22Rv1 (cell line): Measurements from ENCODE around the gene MFAP5.

Source experiments
- ZFX ChIP-seq: fragments of 450-650 bp; IDR thresholded peaks from 2 replicates; pipeline ENCODE4 v1.6.1; 2017; ENCODE audit warnings: antibody characterized with exemption, borderline replicate concordance
- TF ChIP-seq, protein P1 (sequence below): fragments of 450-650 bp; IDR thresholded peaks from 2 replicates; pipeline ENCODE4 v1.5.1; 2017; ENCODE audit warnings: mild to moderate bottlenecking

DNA sequence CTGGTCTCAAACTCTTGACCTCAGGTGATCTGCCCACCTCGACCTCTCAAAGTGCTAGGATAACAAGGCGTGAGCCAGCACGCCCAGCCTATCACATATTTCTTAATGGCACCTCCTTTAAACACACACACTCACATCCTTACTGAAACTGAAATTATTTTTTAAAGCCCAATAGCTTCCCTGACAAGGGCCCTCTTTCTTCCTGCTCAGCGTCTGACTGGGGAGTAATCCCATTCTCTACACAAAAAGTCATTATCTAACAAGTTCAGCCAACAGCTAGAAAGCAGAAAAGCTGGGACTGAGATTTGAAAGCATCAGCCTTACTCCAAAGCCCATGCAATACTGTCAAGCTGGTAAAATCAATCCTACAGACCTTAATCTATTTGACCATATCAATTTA lies 40.0 kb downstream of the MFAP5 start:
- TF ChIP-seq, protein P1, sequence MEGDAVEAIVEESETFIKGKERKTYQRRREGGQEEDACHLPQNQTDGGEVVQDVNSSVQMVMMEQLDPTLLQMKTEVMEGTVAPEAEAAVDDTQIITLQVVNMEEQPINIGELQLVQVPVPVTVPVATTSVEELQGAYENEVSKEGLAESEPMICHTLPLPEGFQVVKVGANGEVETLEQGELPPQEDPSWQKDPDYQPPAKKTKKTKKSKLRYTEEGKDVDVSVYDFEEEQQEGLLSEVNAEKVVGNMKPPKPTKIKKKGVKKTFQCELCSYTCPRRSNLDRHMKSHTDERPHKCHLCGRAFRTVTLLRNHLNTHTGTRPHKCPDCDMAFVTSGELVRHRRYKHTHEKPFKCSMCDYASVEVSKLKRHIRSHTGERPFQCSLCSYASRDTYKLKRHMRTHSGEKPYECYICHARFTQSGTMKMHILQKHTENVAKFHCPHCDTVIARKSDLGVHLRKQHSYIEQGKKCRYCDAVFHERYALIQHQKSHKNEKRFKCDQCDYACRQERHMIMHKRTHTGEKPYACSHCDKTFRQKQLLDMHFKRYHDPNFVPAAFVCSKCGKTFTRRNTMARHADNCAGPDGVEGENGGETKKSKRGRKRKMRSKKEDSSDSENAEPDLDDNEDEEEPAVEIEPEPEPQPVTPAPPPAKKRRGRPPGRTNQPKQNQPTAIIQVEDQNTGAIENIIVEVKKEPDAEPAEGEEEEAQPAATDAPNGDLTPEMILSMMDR, result no peak
- no peak for TF ChIP-seq ZFX
